Right lobe of liver (tissue), 4 donors: ENCODE results near the gene ROPN1L.

ENCODE experiments used
- CTCF ChIP-seq, 4 donors: fragments of 200-600 bp in 3 of 4; fragments of 450-650 bp in 1 of 4; IDR thresholded peaks; one replicate each; pipeline versions ENCODE4 v1.5.1 to v1.8.0; 2016 to 2022; ENCODE audit warnings: antibody characterized with exemption in 4 of 4, mild to moderate bottlenecking in 2 of 4
- POLR2A ChIP-seq: fragments of 450-650 bp; IDR thresholded peaks from one replicate; pipeline ENCODE4 v1.6.1; 2017; ENCODE audit warnings: antibody characterized with exemption, mild to moderate bottlenecking
- donor health status: DM: no; HTN: no; CAD: no.
- donor health status: DM: no; HTN: no; CAD: no.
- donor health status: DM: no; HTN: yes; CAD: no.

- TF ChIP-seq CTCF (IDR thresholded peaks at IDR 0.05) (no peak), POLR2A (no peak)
Measured at GRCh38 chr5:10489810-10490426, 48.2 kb downstream of the ROPN1L start.
